Measurements from ENCODE around the gene KCNIP1. TPM values are rescaled to one million over a fixed set of nuclear protein-coding genes. Genes with fewer than 3 reads are reported as not detected.

Gene KCNIP1
- total and polyA plus RNA-seq, 9 of the 15 experiments (the other 6 are each of a cell fraction or from before 2014, with no cell fraction given), result not detected

DNA sequence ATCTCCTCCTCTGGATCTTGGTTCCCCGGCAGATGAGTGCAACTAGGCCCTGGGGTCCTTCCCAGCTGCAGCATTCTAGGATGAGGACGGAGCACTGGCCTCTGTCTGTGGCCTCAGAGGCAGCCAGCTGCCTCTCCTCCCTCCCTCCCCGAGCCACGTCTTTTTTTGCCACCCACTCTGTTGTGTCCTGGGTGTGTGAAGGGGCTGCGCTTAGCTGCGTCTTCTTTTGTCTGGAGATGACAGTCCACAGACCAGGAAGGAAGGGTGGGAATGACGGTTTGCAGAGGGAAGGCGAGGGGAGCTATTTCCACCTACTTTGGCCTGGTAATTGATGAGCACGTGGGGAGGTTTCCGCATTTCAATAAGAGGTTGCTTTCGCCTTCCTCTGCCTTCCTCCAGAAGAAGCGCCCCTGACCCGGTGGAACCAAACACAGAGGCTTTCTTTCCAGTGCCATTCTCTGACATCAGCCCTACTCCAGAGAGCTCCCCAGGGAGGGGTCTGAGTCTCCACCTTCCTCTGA is 245.2 kb downstream of the KCNIP1 start:
- H3K9me3 ChIP-seq (replicated peaks; ENCODE audit: control insufficient read depth, insufficient read depth, low read depth, low read length), result no peaks in the 10 kb centered on the region
- no peaks in the 10 kb centered on the region for H3K79me2 ChIP-seq (ENCODE audit: control insufficient read depth, insufficient read depth, low read length)
- intact Hi-C loops (cut with micrococcal nuclease), result loop anchor here (10.0 kb wide), 1 partner anchor 416 kb away; no protein-coding TSS in a partner anchor
- FAIRE-seq, result no peak
- no peak for DNase-seq (ENCODE audit: extremely low read depth in 1 of 4, low spot score in 3 of 4)
- H3K27me3 ChIP-seq (ENCODE audit: control insufficient read depth in 2 of 2, insufficient read depth in 2 of 2, low read length in 2 of 2), result peaks cover 2 to 23% of the 10 kb centered on the region in 2 experiments; a peak in 3 of 5 replicates
- peaks cover 3% of the 10 kb centered on the region; the same call in 1 of the 2 replicates for H4K20me1 ChIP-seq (replicated peaks; ENCODE audit: control insufficient read depth, insufficient read depth, low read length)
- POLR2A ChIA-PET, result interaction anchor here (0.7 to 1.3 kb wide), 2 partner anchors 20 to 59 kb away, joined by 4 read pairs; no protein-coding TSS in a partner anchor
- no peak overlapping the region for H3K4me2 ChIP-seq (ENCODE audit: insufficient read depth, low read length)
- TF ChIP-seq, protein P1, sequence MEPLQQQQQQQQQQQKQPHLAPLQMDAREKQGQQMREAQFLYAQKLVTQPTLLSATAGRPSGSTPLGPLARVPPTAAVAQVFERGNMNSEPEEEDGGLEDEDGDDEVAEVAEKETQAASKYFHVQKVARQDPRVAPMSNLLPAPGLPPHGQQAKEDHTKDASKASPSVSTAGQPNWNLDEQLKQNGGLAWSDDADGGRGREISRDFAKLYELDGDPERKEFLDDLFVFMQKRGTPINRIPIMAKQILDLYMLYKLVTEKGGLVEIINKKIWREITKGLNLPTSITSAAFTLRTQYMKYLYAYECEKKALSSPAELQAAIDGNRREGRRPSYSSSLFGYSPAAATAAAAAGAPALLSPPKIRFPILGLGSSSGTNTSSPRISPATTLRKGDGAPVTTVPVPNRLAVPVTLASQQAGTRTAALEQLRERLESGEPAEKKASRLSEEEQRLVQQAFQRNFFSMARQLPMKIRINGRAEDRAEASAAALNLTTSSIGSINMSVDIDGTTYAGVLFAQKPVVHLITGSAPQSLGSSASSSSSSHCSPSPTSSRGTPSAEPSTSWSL (CRISPR knock-in tag; IDR thresholded peaks at IDR 0.05; ENCODE audit: borderline replicate concordance), result no peak
- TF ChIP-seq SRSF9 (IDR thresholded peaks at IDR 0.05; ENCODE audit: borderline replicate concordance, low read depth, low read length), result no peak
- no peak for TF ChIP-seq POLR3G (IDR thresholded peaks at IDR 0.05; ENCODE audit: extremely low read depth, insufficient read length, insufficient replicate concordance)
- no peak for TF ChIP-seq SIN3B (IDR thresholded peaks at IDR 0.05; ENCODE audit: low read depth)
- TF ChIP-seq SIX5 (IDR thresholded peaks at IDR 0.05; ENCODE audit: borderline replicate concordance in 1 of 2, insufficient read depth in 1 of 2, low read depth in 1 of 2, low read length in 2 of 2), result no peak
- TF ChIP-seq HNRNPUL1 (IDR thresholded peaks at IDR 0.05; ENCODE audit: low read length), result no peak
- TF ChIP-seq, protein P2, sequence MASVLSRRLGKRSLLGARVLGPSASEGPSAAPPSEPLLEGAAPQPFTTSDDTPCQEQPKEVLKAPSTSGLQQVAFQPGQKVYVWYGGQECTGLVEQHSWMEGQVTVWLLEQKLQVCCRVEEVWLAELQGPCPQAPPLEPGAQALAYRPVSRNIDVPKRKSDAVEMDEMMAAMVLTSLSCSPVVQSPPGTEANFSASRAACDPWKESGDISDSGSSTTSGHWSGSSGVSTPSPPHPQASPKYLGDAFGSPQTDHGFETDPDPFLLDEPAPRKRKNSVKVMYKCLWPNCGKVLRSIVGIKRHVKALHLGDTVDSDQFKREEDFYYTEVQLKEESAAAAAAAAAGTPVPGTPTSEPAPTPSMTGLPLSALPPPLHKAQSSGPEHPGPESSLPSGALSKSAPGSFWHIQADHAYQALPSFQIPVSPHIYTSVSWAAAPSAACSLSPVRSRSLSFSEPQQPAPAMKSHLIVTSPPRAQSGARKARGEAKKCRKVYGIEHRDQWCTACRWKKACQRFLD (CRISPR knock-in tag; IDR thresholded peaks at IDR 0.05), result no peak
- no peak for TF ChIP-seq CREM (IDR thresholded peaks at IDR 0.05; ENCODE audit: low read depth)
- TF ChIP-seq BCLAF1 (IDR thresholded peaks at IDR 0.05; ENCODE audit: borderline replicate concordance in 1 of 2, control insufficient read depth in 1 of 2, low read depth in 2 of 2, low read length in 1 of 2), result no peak
- no peak for TF ChIP-seq TCFL5 (CRISPR knock-in tag; conservative IDR thresholded peaks at IDR 0.05)
- no peak for TF ChIP-seq ZKSCAN3 (CRISPR knock-in tag; IDR thresholded peaks at IDR 0.05)
- TF ChIP-seq CREB5 (CRISPR knock-in tag; IDR thresholded peaks at IDR 0.05), result no peak
- TF ChIP-seq OTX1 (CRISPR knock-in tag; IDR thresholded peaks at IDR 0.05), result no peak
- in situ Hi-C loops (cut with MboI), result loop anchor here (10.0 kb wide), 1 partner anchor 586 kb away; no protein-coding TSS in a partner anchor
- no peaks in the 10 kb centered on the region for H3K36me3 ChIP-seq (ENCODE audit: control insufficient read depth, insufficient read depth, low read length)
- no peak overlapping the region for H2AFZ ChIP-seq (ENCODE audit: low read depth, low read length)
- no peak for ATAC-seq
- CTCF ChIA-PET (ENCODE audit: low intra/inter-chr PET ratio), result no interaction called here
- BruUV-seq (replicated peaks), result no TSS peak
- peaks cover 0 to 7% of the 10 kb centered on the region in 2 experiments; a peak in 2 of 5 replicates for H3K4me1 ChIP-seq (replicated peaks in 1 of 2; ENCODE audit: control insufficient read depth in 2 of 2, insufficient read depth in 2 of 2, low read length in 2 of 2)
- 0% methylated on average over 10 of the region's 13 CpGs for WGBS (ENCODE audit: insufficient coverage, low coverage, missing lambda C conversion rate)
- no peak overlapping the region for H3K27ac ChIP-seq (ENCODE audit: extremely low read depth, low read depth, low read length)
- H3K9ac ChIP-seq (ENCODE audit: insufficient read depth in 1 of 2, low read depth in 2 of 2, low read length in 2 of 2), result no peak overlapping the region
- no peaks in the 10 kb centered on the region for H3K9me1 ChIP-seq (ENCODE audit: control insufficient read depth, insufficient read depth, low read length)
- no peak overlapping the region for H3K4me3 ChIP-seq
